GM20000 (cell line): ENCODE measurements around the gene AHCYL1.

Experiments used
- DNase-seq: peaks from one replicate; pipeline ENCODE4 v3.0.0; 2012; ENCODE audit warnings: low spot score
- CTCF ChIP-seq: IDR thresholded peaks from 2 replicates; pipeline ENCODE4 v1.5.1; 2012; ENCODE audit warnings: mild to moderate bottlenecking, control low read depth; ENCODE audit errors: extremely low read depth, missing control alignments

Gene AHCYL1

DNA sequence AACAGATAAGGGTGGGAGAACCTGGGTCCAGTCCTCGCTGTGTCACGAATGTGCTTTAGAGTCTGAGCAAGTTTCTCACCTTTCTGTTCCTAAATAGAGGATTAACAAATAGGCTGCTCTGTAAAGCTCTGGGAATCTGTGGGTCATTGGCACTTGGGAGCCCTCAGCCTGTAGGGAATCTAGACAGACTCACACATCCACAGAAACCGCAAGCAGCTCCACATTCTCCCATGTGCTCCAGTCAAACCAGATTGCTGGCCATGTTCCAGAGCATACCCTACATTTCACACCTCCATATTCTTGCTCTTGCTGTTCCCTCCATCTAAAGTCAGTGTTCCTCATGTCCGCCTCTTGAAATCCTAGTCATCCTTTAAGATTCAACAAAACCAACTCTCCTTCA lies 7.8 kb upstream of the AHCYL1 start:
- DNase-seq, result no peak
- no peak for TF ChIP-seq CTCF

- TF ChIP-seq CTCF, result no peak
- no peak for DNase-seq
Measured at GRCh38 chr1:109977225-109977624, 7.3 kb upstream of the AHCYL1 start.

DNA sequence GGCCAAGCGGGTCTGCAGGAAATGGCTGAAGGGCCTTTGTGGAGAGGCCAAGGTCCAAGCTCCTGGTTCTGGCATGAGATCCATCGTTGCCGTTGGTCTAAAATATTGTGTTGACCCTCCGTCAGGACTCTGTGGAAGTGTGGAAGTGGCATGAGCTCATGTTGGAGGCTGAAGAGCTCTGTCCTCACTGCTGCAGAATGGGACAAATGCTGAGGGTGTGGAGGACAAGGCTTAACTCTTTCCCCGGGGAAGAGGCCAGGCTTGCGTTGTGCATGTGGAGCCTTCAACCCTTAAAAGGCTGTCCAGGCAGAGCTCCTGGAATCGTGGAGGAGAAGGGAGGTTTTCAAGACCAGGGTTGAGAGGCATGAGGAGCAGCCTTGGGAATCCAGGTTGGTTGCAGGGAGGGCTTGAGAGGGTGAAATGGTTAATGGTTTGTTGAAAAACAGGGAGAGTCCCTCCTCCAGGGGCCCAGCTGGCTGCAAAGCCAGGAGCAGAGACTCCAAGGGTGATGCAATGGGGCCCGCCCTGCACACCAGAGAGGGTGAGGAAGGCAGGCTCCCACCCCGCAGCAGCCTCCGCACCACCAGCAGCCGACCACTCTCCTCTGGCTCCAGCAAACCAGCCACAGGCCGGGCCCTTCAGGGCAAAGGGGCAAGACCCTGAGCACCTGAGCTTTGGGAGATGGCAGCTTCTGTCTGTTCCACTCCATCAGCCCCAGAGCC lies 6.7 kb upstream of the AHCYL1 start:
- DNase-seq, result no peak
- TF ChIP-seq CTCF, result no peak

GRCh38 chr1:109978761-109979488 lies 5.6 kb upstream of the AHCYL1 start:
- DNase-seq, result no peak
- no peak for TF ChIP-seq CTCF

GRCh38 chr1:109979489-109980091 lies 5.0 kb upstream of the AHCYL1 start:
- no peak for DNase-seq
- no peak for TF ChIP-seq CTCF

DNA sequence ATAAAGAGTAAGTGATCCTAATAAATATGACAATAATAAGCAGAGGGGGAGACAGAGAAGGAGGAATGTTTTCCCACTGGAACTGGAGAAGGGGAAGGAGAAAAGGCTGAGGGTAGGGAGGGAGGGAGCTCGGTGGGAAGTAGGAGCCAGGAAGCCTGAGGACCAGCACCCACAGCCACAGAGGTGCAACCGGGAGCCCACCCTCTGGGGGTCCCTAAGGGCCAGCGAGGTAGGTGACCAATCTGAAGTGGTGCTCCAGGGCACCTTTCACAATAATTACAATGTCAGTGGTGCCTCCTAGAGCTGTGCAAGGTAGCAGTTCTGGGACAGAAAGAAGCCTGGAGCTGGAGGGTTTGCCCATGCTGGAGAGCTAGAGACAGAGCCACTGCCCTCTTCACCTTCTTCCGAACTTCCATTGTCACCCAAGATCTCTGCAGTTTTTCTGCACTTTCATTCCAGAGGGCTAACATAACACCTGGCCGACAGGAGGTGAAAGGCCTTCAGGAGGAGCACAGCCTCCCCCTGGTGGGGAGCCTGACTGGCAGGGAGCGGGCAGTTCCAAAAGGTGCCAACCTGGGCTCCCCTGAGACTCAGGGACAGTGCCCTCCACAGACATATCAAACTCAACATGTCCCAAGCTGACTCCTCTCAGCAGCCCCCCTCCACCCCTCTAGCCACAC lies 4.1 kb upstream of the AHCYL1 start:
- no peak for DNase-seq
- no peak for TF ChIP-seq CTCF

DNA sequence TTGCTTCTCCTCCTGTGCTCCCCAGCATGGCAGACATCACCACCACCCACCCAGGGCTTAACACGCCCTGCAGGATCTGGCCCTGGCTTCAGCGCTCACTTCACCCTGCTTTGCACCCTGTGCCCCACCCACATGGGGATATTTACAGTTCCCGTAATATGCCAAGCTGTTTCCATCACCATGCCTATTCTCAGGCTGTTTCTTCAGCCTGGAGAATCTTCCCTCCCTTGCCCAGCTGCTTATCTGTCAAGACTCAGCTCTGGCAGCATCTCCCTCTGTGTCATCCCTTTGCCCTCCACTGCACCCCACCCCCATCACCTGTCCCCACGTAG lies 3.6 kb upstream of the AHCYL1 start:
- DNase-seq, result no peak
- TF ChIP-seq CTCF, result no peak
